Measurements from ENCODE around the gene LDAF1. TPM values are rescaled to one million over a fixed set of nuclear protein-coding genes. Genes with fewer than 3 reads are reported as not detected.

The LDAF1 gene
- total RNA-seq, 2 donors from 2014 or later = 4.9 to 32.4 TPM

DNA sequence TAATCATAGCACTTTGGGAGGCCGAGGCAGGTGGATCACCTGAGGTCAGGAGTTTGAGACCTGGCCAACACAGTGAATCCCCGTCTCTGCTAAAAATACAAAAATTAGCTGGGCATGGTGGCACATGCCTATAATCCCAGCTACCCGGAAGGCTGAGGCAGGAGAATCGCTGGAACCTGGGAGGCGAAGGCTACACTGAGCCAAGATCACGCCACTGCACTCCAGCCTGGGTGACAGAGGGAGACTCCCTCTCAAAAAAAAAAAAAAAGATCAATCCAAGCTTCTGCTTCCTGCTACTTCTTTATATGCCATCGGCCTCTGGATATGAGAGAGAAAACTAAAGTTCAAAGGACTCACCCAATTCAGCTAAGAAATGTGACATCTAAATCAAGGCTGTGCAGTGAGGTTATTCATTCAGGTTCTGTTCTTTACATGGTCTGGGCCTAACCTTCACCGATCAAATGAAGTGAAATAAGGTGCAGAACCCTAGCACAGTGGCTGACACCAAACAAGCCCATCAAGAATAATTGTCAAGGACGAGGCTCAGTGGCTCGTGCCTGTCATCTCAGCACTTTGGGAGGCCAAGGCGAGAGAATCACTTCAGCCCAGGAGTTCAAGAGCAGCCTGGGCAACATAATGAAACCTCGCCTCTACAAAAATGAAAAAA lies 27.3 kb downstream of the LDAF1 start:
- H3K9me3 ChIP-seq = no peaks in the 10 kb centered on the region
- peaks cover 0 to 8% of the 10 kb centered on the region in 2 donors for H3K36me3 ChIP-seq (replicated peaks in 1 of 2; ENCODE audit: insufficient read depth in 1 of 2, low read depth in 2 of 2)
- H3K4me3 ChIP-seq = no peak overlapping the region
- DNase-seq = no peak
- H3K4me1 ChIP-seq = peaks cover 8% of the 10 kb centered on the region
- no peak for TF ChIP-seq POLR2A (IDR thresholded peaks at IDR 0.05)
- TF ChIP-seq, protein P1, sequence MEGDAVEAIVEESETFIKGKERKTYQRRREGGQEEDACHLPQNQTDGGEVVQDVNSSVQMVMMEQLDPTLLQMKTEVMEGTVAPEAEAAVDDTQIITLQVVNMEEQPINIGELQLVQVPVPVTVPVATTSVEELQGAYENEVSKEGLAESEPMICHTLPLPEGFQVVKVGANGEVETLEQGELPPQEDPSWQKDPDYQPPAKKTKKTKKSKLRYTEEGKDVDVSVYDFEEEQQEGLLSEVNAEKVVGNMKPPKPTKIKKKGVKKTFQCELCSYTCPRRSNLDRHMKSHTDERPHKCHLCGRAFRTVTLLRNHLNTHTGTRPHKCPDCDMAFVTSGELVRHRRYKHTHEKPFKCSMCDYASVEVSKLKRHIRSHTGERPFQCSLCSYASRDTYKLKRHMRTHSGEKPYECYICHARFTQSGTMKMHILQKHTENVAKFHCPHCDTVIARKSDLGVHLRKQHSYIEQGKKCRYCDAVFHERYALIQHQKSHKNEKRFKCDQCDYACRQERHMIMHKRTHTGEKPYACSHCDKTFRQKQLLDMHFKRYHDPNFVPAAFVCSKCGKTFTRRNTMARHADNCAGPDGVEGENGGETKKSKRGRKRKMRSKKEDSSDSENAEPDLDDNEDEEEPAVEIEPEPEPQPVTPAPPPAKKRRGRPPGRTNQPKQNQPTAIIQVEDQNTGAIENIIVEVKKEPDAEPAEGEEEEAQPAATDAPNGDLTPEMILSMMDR (IDR thresholded peaks at IDR 0.05) = no peak
- intact Hi-C loops (cut with DNase I) = no loop called here
- H3K27ac ChIP-seq = no peak overlapping the region
- WGBS, 2 donors = 70 to 76% methylated on average over 9 to 12 of the region's 12 CpGs
- ATAC-seq = no peak
- H3K27me3 ChIP-seq = no peaks in the 10 kb centered on the region

DNA sequence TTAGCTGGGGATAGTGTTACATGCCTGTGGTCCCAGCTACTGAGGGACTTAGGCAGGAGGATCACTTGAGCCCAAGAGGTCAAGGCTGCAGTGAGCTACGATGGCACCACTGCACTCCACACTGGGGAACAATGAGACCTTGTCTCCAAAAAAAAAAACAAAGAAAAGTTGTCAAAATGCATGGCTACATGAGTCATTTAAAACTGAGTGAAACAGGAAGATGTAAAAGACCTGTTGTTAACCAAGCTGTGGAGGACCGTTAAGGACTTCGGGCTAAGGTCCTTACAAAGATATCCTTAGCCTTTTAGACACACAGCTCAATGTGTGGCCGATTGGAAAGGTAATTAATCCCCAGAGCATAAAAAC lies 27.8 kb downstream of the LDAF1 start:
- intact Hi-C loops (cut with DNase I) = no loop called here
- Histone ChIP-seq H3K4me1 (peaks cover 8% of the 10 kb centered on the region), H3K4me3 (no peak overlapping the region), H3K27ac (no peak overlapping the region), H3K36me3 (replicated peaks in 1 of 2; ENCODE audit: insufficient read depth in 1 of 2, low read depth in 2 of 2) (peaks cover 0 to 4% of the 10 kb centered on the region in 2 donors), H3K9me3 (no peaks in the 10 kb centered on the region), H3K27me3 (no peaks in the 10 kb centered on the region)
- DNase-seq (no peak), ATAC-seq (no peak)
- WGBS, 2 donors = 36 to 37% methylated on average over 4 of the region's 4 CpGs
- TF ChIP-seq, protein P1 (IDR thresholded peaks at IDR 0.05) = no peak
- no peak for TF ChIP-seq POLR2A (IDR thresholded peaks at IDR 0.05)

DNA sequence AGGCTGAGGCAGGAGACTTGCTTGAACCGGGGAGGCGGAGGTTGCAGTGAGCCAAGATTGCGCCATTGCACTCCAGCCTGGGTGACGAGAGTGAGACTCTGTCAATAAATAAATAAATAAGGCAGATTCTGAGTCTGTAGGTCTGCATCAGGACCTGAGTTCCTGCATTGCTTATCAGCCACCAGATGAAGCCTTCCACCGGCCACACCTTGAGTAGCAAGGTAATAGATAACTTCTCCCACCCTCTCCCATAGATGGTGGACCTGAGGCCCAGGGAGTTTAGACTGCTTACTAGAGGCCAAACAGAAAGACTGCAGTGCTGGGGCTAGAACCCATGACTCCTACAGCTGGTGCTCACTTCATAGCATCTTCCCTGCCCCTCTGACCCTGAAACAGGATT lies 30.8 kb downstream of the LDAF1 start:
- no peaks in the 10 kb centered on the region for H3K9me3 ChIP-seq
- H3K4me3 ChIP-seq = no peak overlapping the region
- peaks cover 8% of the 10 kb centered on the region for H3K4me1 ChIP-seq
- H3K27ac ChIP-seq = no peak overlapping the region
- TF ChIP-seq, protein P1 (IDR thresholded peaks at IDR 0.05) = no peak
- TF ChIP-seq POLR2A (IDR thresholded peaks at IDR 0.05) = no peak
- H3K27me3 ChIP-seq = no peaks in the 10 kb centered on the region
- ATAC-seq (no peak), DNase-seq (no peak)
- H3K36me3 ChIP-seq (replicated peaks in 1 of 2; ENCODE audit: insufficient read depth in 1 of 2, low read depth in 2 of 2) = no peaks in the 10 kb centered on the region
- intact Hi-C loops (cut with DNase I) = no loop called here
- 36 to 54% methylated on average over 5 of the region's 5 CpGs for WGBS, 2 donors

DNA sequence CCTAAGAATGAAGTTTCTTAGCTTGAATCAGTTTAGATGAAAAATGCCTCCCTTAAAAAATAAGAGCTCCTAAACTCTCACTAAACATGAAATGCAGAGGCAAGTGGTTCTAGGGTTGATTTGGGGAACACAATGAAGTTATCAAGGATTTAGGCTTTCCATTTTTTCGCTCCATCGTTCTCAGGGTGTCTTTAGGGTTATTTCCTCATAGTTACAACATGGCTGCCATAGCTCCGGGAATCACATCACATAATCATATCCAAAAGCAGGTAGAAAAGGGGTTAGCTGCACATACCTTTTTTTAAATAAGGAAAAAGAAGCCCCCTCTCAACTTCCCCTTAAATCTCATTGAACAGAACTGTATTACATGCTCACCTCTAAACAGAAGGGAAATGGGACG lies 31.5 kb downstream of the LDAF1 start:
- no peaks in the 10 kb centered on the region for H3K27me3 ChIP-seq
- TF ChIP-seq POLR2A (IDR thresholded peaks at IDR 0.05) = no peak
- TF ChIP-seq, protein P1 (IDR thresholded peaks at IDR 0.05) = no peak
- DNase-seq = no peak
- no peak for ATAC-seq
- no peak overlapping the region for H3K4me3 ChIP-seq
- intact Hi-C loops (cut with DNase I) = loop anchor here (5.0 kb wide), 1 partner anchor 107 kb away; no protein-coding TSS in a partner anchor
- H3K36me3 ChIP-seq (replicated peaks in 1 of 2; ENCODE audit: insufficient read depth in 1 of 2, low read depth in 2 of 2) = no peaks in the 10 kb centered on the region
- H3K9me3 ChIP-seq = no peaks in the 10 kb centered on the region
- WGBS, 2 donors = 74 to 88% methylated on average over 4 of the region's 4 CpGs
- H3K27ac ChIP-seq = no peak overlapping the region
- H3K4me1 ChIP-seq = peaks cover 8% of the 10 kb centered on the region

DNA sequence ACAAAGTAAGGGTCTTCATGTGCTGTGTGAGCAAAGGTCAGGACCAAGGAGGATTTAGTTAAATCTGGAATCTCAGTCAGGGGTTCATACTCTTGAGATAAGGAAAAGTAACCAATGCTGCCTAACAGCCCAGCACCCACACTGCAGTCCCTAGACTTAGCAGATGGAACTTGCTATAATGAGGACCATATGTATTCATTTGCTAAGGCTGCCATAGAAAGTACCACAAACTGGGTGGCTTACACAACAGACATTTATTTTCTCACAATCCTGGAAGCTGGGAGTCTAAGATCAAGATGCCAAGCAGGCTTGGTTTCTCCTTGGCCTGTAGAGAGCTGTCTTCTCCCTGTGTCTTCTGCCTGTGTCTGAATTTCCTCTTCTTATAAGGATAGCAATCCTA lies 32.1 kb downstream of the LDAF1 start:
- H3K4me1 ChIP-seq = peaks cover 8% of the 10 kb centered on the region
- no peak overlapping the region for H3K27ac ChIP-seq
- no peak overlapping the region for H3K4me3 ChIP-seq
- DNase-seq = no peak
- intact Hi-C loops (cut with DNase I) = loop anchor here (5.0 kb wide), 1 partner anchor 107 kb away; no protein-coding TSS in a partner anchor
- H3K9me3 ChIP-seq = no peaks in the 10 kb centered on the region
- H3K36me3 ChIP-seq (replicated peaks in 1 of 2; ENCODE audit: insufficient read depth in 1 of 2, low read depth in 2 of 2) = no peaks in the 10 kb centered on the region
- no peak for ATAC-seq
- no peaks in the 10 kb centered on the region for H3K27me3 ChIP-seq
- TF ChIP-seq, protein P1 (IDR thresholded peaks at IDR 0.05) = no peak
- no peak for TF ChIP-seq POLR2A (IDR thresholded peaks at IDR 0.05)
